Psoas muscle (tissue), 8 donors: ENCODE data around the gene MRPS5. TPM values are rescaled to one million over a fixed set of nuclear protein-coding genes. Genes with fewer than 3 reads are reported as not detected.
A peak's percentile ranks its signal among the peaks of the same experiment; 100 is the strongest.

Experiments
- ATAC-seq, 4 donors: fragments of 200-7000 bp; cut with Tn5 transposase; one replicate each; pipeline ENCODE4 v1.9.1; 2020; ENCODE audit warnings: moderate library complexity in 3 of 4, mild to moderate bottlenecking in 2 of 4
- DNase-seq, 2 donors: peaks; one replicate each; pipeline ENCODE4 v3.0.0-alpha.2; 2020
- H3K27ac ChIP-seq: fragments of 200-600 bp; one replicate; pipeline ENCODE4 v1.8.0; 2022
- H3K27me3 ChIP-seq, 3 donors: fragments of 200-600 bp in 1 of 3; one replicate each; pipeline versions ENCODE4 v1.6.1 to v1.8.0; 2013 to 2022; ENCODE audit warnings: low read length in 2 of 3, mild to moderate bottlenecking in 2 of 3, moderate library complexity in 1 of 3; ENCODE audit not compliant: insufficient read depth in 3 of 3
- H3K36me3 ChIP-seq, 2 donors: fragments of 200-600 bp in 1 of 2; one replicate each; pipeline versions ENCODE4 v1.6.1 to v1.8.0; 2013 to 2022; ENCODE audit warnings: low read depth in 1 of 2, mild to moderate bottlenecking in 1 of 2, moderate library complexity in 1 of 2; ENCODE audit not compliant: insufficient read depth in 1 of 2
- H3K4me1 ChIP-seq: fragments of 200-600 bp; one replicate; pipeline ENCODE4 v1.8.0; 2022
- H3K4me3 ChIP-seq: fragments of 200-600 bp; one replicate; pipeline ENCODE4 v1.8.0; 2022; ENCODE audit warnings: mild to moderate bottlenecking
- H3K9me3 ChIP-seq: fragments of 200-600 bp; one replicate; pipeline ENCODE4 v1.8.0; 2022
- CTCF ChIP-seq: fragments of 200-600 bp; IDR thresholded peaks from one replicate; pipeline ENCODE4 v1.8.0; 2022; ENCODE audit warnings: antibody characterized with exemption
- WGBS, 3 donors: extraction: QIAGEN DNeasy Blood & Tissue Kit; methylation state at CpG; one replicate each; pipeline versions ENCODE4 v1.1.6 to v1.1.7; 2013; 5-methylcytosine and 5-hydroxymethylcytosine counted together
- intact Hi-C, 2 donors: fragments of 100-400 bp; cut with DNase I; formaldehyde crosslinking; loops; one replicate each; pipeline versions ENCODE4 v1.11.0 to v1.14.2; 2022
- polyA plus RNA-seq, 3 donors: library from polyadenylated mRNA; stranded (reverse); fragments of 200-250 nt; gene quantifications; one replicate each; pipeline ENCODE4 v1.2.3, GENCODE V29; 2013
- total RNA-seq, 4 donors: library from RNA; stranded (reverse); fragmentation: NEBNext Ultra II Directional in 2 of 4; extraction: Animal tissue kit (Norgen Biotek cat#: 25700) in 2 of 4; gene quantifications; one replicate each; pipeline versions ENCODE4 v1.2.1 to v1.2.4, GENCODE V29; 2021 to 2023
- donor health status: healthy with polysubstance abuse.
- donor health status: DM: no; HTN: no; CAD: no; lungs with moderate emphysema.
- donor health status: Bipolar disorder and iron deficiency.
- donor health status: healthy.
- donor health status: DM: yes; HTN: yes; CAD: no.
- donor health status: DM: no; HTN: no; CAD: no.
- donor health status: DM: no; HTN: no; CAD: no.
- donor health status: DM: yes; HTN: yes; CAD: no.

Gene MRPS5
- total and polyA plus RNA-seq, 7 donors: 45.6 to 180 (median 79.0) TPM

- intact Hi-C loops: loop anchor here (2.0 kb wide), 2 partner anchors 37 to 39 kb away; partner anchors contain the start of gene MRPS5 (in 1 of the 2)
- Histone ChIP-seq H3K27ac (peak within 1 kb of the TSS; percentile 88), H3K4me1 (peaks cover 21% of the 10 kb centered on the region), H3K4me3 (peak within 1 kb of the TSS; percentile 76), H3K27me3 (no peaks in the 10 kb centered on the region), H3K36me3 (peaks cover 16 to 24% of the 10 kb centered on the region in 2 donors), H3K9me3 (no peaks in the 10 kb centered on the region)
- ATAC-seq (peak; percentile 91 to 94 (median 94)), DNase-seq (peak; percentile 85 to 89)
- WGBS, 3 donors: 7 to 11% (median 10%) methylated on average over 40 to 61 of the region's 64 CpGs
- TF ChIP-seq CTCF: no peak
These were observed 38.3 kb upstream of the MRPS5 start, which contains the start of gene ZNF514 for GRCh38 chr2:95159690-95160449. TSS of gene ZNF514 (minus strand) at chr2:95159848. CDS start at chr2:95153253, 6,595 bp downstream.

DNA sequence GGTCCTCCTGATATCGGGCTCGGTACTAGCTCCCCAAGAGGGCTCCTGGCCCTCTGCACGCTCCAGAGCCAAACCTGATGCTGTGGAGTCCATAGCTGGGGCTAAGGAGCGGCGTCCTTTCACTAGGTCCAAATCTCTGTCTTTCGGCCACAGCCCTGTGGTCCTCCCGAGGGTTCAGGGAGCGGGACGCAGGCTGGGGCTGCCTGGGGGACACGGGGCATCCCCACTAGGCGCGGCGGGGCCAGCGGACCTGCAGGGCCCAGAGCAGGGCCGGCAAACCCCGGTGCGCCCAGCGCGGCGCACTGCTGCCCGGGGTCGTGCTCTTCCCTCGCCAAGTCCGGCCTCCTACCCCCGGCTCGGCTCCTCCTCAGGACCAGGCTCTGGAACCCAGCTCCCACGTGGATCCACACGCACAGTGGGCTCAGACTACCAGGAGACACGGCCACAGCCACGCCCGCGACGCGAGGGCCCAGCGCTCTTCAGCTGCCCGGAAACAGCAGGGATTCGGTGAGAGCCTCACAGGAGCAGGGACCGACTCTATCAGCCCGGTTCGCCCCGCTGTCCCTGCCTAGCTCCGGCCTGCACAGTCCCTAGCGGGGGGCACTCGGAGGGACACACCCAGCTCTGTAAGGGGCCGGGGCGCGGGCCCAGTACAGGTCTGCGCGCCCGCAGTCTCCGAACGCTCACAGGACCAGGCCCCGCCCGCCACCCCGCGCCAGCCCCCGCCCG, 37.4 kb upstream of the MRPS5 start:
- no peak for TF ChIP-seq CTCF
- intact Hi-C loops: loop anchor here (2.0 kb wide), 2 partner anchors 36 to 38 kb away; partner anchors contain the start of gene MRPS5 (in 1 of the 2)
- no peaks in the 10 kb centered on the region for H3K27me3 ChIP-seq
- H3K27ac ChIP-seq: peak overlapping the region; percentile 69
- H3K9me3 ChIP-seq: peaks cover 1% of the 10 kb centered on the region
- DNase-seq (peak; percentile 58 to 73), ATAC-seq (peak; percentile 62 to 74 (median 73))
- peak overlapping the region; percentile 71 for H3K4me3 ChIP-seq
- H3K36me3 ChIP-seq: peaks cover 20 to 32% of the 10 kb centered on the region in 2 donors
- 1 to 3% (median 1%) methylated on average over 40 to 58 of the region's 58 CpGs for WGBS, 3 donors
- peaks cover 16% of the 10 kb centered on the region for H3K4me1 ChIP-seq

- H3K4me1 ChIP-seq: peaks cover 10% of the 10 kb centered on the region
- no peak for TF ChIP-seq CTCF
- intact Hi-C loops: loop anchor here (2.0 kb wide), 2 partner anchors 36 to 38 kb away; partner anchors contain the start of gene MRPS5 (in 1 of the 2)
- peaks cover 7% of the 10 kb centered on the region for H3K9me3 ChIP-seq
- peak overlapping the region; percentile 69 for H3K27ac ChIP-seq
- H3K27me3 ChIP-seq: no peaks in the 10 kb centered on the region
- no peak for DNase-seq
- peaks cover 20 to 37% of the 10 kb centered on the region in 2 donors for H3K36me3 ChIP-seq
- WGBS, 3 donors: 35 to 44% (median 43%) methylated on average over 10 of the region's 10 CpGs
- ATAC-seq: peak in 1 of 4 donors; percentile 15
- peak overlapping the region; percentile 71 for H3K4me3 ChIP-seq
These were observed 36.8 kb upstream of the MRPS5 start for GRCh38 chr2:95158441-95158840.

- no peaks in the 10 kb centered on the region for H3K27me3 ChIP-seq
- peaks cover 45 to 73% of the 10 kb centered on the region in 2 donors for H3K36me3 ChIP-seq
- DNase-seq: no peak
- TF ChIP-seq CTCF: no peak
- no peak for ATAC-seq
- no peaks in the 10 kb centered on the region for H3K4me1 ChIP-seq
- intact Hi-C loops: no loop called here
- no peak overlapping the region for H3K27ac ChIP-seq
- peaks cover 95% of the 10 kb centered on the region for H3K9me3 ChIP-seq
- 98% methylated on average over 6 of the region's 6 CpGs for WGBS, 3 donors
- H3K4me3 ChIP-seq: no peak overlapping the region
These were observed 27.9 kb upstream of the MRPS5 start for GRCh38 chr2:95149397-95149984.
